Neuronal stem cell (in vitro differentiated cells): ENCODE data around the gene SEMA6B.

Source experiments
- DNase-seq: peaks from one replicate; pipeline ENCODE4 v3.0.0-alpha.2; 2013; ENCODE audit warnings: low spot score
- H2AFZ ChIP-seq: one replicate; pipeline ENCODE4 v1.6.1; 2013; ENCODE audit warnings: mild to moderate bottlenecking, low read length, inconsistent platforms
- H2AK5ac ChIP-seq: 2 replicates; pipeline ENCODE4 v1.6.1; 2013; ENCODE audit warnings: low read depth, mild to moderate bottlenecking, inconsistent platforms, low read length, moderate library complexity, mixed read lengths
- H2BK120ac ChIP-seq: 2 replicates; pipeline ENCODE4 v1.6.1; 2013; ENCODE audit warnings: low read depth, mild to moderate bottlenecking, inconsistent platforms, low read length, moderate library complexity, mixed read lengths
- H2BK12ac ChIP-seq: one replicate; pipeline ENCODE4 v1.6.1; 2013; ENCODE audit warnings: low read length, inconsistent platforms
- H2BK15ac ChIP-seq: 2 replicates; pipeline ENCODE4 v1.6.1; 2013; ENCODE audit warnings: mild to moderate bottlenecking, low read length, inconsistent platforms, mixed read lengths
- H2BK5ac ChIP-seq: one replicate; pipeline ENCODE4 v1.6.1; 2013; ENCODE audit warnings: inconsistent platforms, mild to moderate bottlenecking, low read length, moderate library complexity
- H3K14ac ChIP-seq: one replicate; pipeline ENCODE4 v1.6.1; 2013; ENCODE audit warnings: low read length, inconsistent platforms
- H3K18ac ChIP-seq: 2 replicates; pipeline ENCODE4 v1.6.1; 2013; ENCODE audit warnings: low read length, inconsistent platforms
- H3K23ac ChIP-seq: 2 replicates; pipeline ENCODE4 v1.6.1; 2013; ENCODE audit warnings: low read depth, mild to moderate bottlenecking, mixed read lengths, low read length, inconsistent platforms; ENCODE audit not compliant: poor library complexity
- H3K27ac ChIP-seq: replicated peaks from 3 replicates; pipeline ENCODE4 v1.5.1; 2013; ENCODE audit warnings: low read length, inconsistent platforms
- H3K27me3 ChIP-seq, 3 experiments: 2 replicates each; pipeline ENCODE4 v1.6.1; 2013; ENCODE audit warnings: low read length in 3 of 3, mild to moderate bottlenecking in 2 of 3, inconsistent platforms in 1 of 3, low read depth in 1 of 3, mixed read lengths in 1 of 3, moderate library complexity in 1 of 3; ENCODE audit not compliant: control insufficient read depth in 3 of 3, insufficient read depth in 3 of 3
- H3K36me3 ChIP-seq, 2 donors: replicated peaks in 1 of 2; 2 replicates each; pipeline ENCODE4 v1.6.1; 2013; ENCODE audit warnings: low read length in 2 of 2; ENCODE audit not compliant: control insufficient read depth in 2 of 2, insufficient read depth in 2 of 2
- H3K4ac ChIP-seq: 2 replicates; pipeline ENCODE4 v1.6.1; 2013; ENCODE audit warnings: inconsistent platforms, mild to moderate bottlenecking, low read length, moderate library complexity
- H3K4me1 ChIP-seq, 2 donors: 1 replicate in 1 of 2; 2 replicates in 1 of 2; pipeline ENCODE4 v1.6.1; 2013; ENCODE audit warnings: low read length in 2 of 2, low read depth in 1 of 2; ENCODE audit not compliant: control insufficient read depth in 2 of 2, insufficient read depth in 1 of 2
- H3K4me2 ChIP-seq: one replicate; pipeline ENCODE4 v1.6.1; 2013; ENCODE audit warnings: mild to moderate bottlenecking, low read length, inconsistent platforms; ENCODE audit not compliant: insufficient read depth, poor library complexity, severe bottlenecking
- H3K4me3 ChIP-seq, 2 donors: 2 replicates each; pipeline ENCODE4 v1.5.1; 2013; ENCODE audit warnings: low read length in 2 of 2, mild to moderate bottlenecking in 2 of 2, inconsistent platforms in 1 of 2, moderate library complexity in 1 of 2
- H3K79me1 ChIP-seq: one replicate; pipeline ENCODE4 v1.6.1; 2013; ENCODE audit warnings: low read depth, mild to moderate bottlenecking, inconsistent platforms, low read length, moderate library complexity
- H3K9ac ChIP-seq: one replicate; pipeline ENCODE4 v1.6.1; 2013; ENCODE audit warnings: mild to moderate bottlenecking, low read depth, low read length, inconsistent platforms; ENCODE audit not compliant: poor library complexity
- H3K9me3 ChIP-seq, 2 donors: replicated peaks in 1 of 2; 2 replicates each; pipeline versions ENCODE3 to v1.6.1; 2013; ENCODE audit warnings: low read length in 2 of 2, mild to moderate bottlenecking in 2 of 2, inconsistent platforms in 1 of 2, low read depth in 1 of 2, mixed read lengths in 1 of 2, moderate library complexity in 1 of 2; ENCODE audit not compliant: control insufficient read depth in 2 of 2, insufficient read depth in 1 of 2
- H4K8ac ChIP-seq: one replicate; pipeline ENCODE4 v1.6.1; 2013; ENCODE audit warnings: low read depth, mild to moderate bottlenecking, inconsistent platforms, low read length, moderate library complexity
- H4K91ac ChIP-seq: one replicate; pipeline ENCODE4 v1.6.1; 2013; ENCODE audit warnings: low read length, low read depth, mild to moderate bottlenecking, inconsistent platforms; ENCODE audit not compliant: poor library complexity
- WGBS, 2 donors: extraction: QIAGEN DNeasy Blood & Tissue Kit; methylation state at CpG; one replicate each; pipeline ENCODE4 v1.1.7; 2013; ENCODE audit warnings: missing lambda C conversion rate in 2 of 2, mixed read lengths in 1 of 2; ENCODE audit not compliant: insufficient read length in 2 of 2, insufficient replicate concordance in 1 of 2; ENCODE audit errors: extremely low coverage in 2 of 2; 5-methylcytosine and 5-hydroxymethylcytosine counted together

The SEMA6B gene

GRCh38 chr19:4585556-4585955 lies 26.1 kb upstream of the SEMA6B start:
- H2BK120ac ChIP-seq, result no peak overlapping the region
- no CpG with 5 or more reads among the region's 1 CpG for WGBS, 2 donors
- peaks cover 15 to 18% of the 10 kb centered on the region in 2 donors for H3K4me1 ChIP-seq
- H2BK15ac ChIP-seq, result no peak overlapping the region
- no peak overlapping the region for H2BK12ac ChIP-seq
- no peak overlapping the region for H3K4me2 ChIP-seq
- H3K9me3 ChIP-seq, result no peaks in the 10 kb centered on the region
- H3K14ac ChIP-seq, result no peak overlapping the region
- no peak overlapping the region for H4K8ac ChIP-seq
- peaks cover 1% of the 10 kb centered on the region for H3K79me1 ChIP-seq
- H3K36me3 ChIP-seq, result no peaks in the 10 kb centered on the region
- no peak overlapping the region for H3K18ac ChIP-seq
- H2AK5ac ChIP-seq, result no peak overlapping the region
- no peak overlapping the region for H3K4ac ChIP-seq
- no peak overlapping the region for H2AFZ ChIP-seq
- H3K4me3 ChIP-seq, result no peak overlapping the region
- no peak overlapping the region for H2BK5ac ChIP-seq
- DNase-seq, result no peak
- no peak overlapping the region for H3K23ac ChIP-seq
- H3K27ac ChIP-seq, result no peak overlapping the region
- no peak overlapping the region for H4K91ac ChIP-seq
- H3K27me3 ChIP-seq, result peaks cover 0 to 15% (median 5%) of the 10 kb centered on the region in 3 experiments
- H3K9ac ChIP-seq, result no peak overlapping the region

DNA sequence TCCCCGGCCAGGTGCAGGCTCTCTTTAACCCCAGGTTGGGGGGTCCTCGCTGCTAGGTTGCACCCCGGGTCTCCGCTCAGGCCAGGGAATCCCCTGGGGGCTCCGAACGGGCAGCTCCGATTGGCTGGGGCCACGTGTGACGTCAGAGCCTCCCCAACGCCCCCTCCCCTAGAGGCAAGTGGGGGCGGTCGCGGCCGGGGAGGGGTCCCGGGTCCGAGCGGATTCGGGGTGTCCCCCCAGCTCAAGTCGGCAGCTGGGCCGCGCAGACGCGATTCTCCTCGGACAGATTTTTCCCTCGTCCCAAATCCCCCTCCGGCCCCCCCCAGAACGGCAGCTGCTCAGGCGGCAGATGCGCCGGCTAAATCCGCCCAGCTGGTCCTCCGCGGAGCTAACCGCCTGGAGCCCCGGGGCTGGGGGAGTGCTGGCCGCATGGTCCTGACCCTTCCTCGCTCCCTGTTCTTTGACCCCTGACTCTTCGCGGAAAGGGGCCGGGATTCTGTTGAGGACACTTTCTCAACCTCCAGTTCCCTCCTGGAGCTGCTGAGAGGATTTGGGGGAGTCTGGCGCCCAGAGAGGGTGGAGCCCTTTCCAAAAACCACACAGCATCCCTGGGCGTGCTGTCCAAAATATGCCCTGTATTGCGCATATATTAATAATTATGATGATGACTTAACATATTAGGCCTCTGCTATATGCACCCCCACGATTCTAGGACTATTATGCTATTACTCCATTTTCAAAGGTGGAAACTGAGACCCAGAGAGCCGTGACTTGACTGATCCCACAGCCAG lies 25.4 kb upstream of the SEMA6B start:
- Histone ChIP-seq H2BK5ac (peak overlapping the region; percentile 88), H2BK15ac (peak overlapping the region; percentile 82), H3K4me3 (peak overlapping the region; percentile 47 to 86), H4K91ac (no peak overlapping the region), H3K4me2 (peak overlapping the region; percentile 90), H3K27me3 (peaks cover 0 to 15% (median 5%) of the 10 kb centered on the region in 3 experiments), H2BK120ac (no peak overlapping the region), H3K27ac (no peak overlapping the region), H3K79me1 (peaks cover 1% of the 10 kb centered on the region), H3K18ac (peak overlapping the region; percentile 98), H3K36me3 (no peaks in the 10 kb centered on the region), H2AFZ (peak overlapping the region; percentile 96), H3K23ac (no peak overlapping the region), H2BK12ac (no peak overlapping the region), H3K4me1 (peaks cover 15 to 20% of the 10 kb centered on the region in 2 donors), H3K9me3 (no peaks in the 10 kb centered on the region), H3K14ac (no peak overlapping the region), H3K9ac (peak overlapping the region; percentile 40), H4K8ac (no peak overlapping the region), H2AK5ac (peak overlapping the region; percentile 98), H3K4ac (no peak overlapping the region)
- DNase-seq, result no peak
- WGBS, 2 donors, result no CpG with 5 or more reads among the region's 45 CpGs

DNA sequence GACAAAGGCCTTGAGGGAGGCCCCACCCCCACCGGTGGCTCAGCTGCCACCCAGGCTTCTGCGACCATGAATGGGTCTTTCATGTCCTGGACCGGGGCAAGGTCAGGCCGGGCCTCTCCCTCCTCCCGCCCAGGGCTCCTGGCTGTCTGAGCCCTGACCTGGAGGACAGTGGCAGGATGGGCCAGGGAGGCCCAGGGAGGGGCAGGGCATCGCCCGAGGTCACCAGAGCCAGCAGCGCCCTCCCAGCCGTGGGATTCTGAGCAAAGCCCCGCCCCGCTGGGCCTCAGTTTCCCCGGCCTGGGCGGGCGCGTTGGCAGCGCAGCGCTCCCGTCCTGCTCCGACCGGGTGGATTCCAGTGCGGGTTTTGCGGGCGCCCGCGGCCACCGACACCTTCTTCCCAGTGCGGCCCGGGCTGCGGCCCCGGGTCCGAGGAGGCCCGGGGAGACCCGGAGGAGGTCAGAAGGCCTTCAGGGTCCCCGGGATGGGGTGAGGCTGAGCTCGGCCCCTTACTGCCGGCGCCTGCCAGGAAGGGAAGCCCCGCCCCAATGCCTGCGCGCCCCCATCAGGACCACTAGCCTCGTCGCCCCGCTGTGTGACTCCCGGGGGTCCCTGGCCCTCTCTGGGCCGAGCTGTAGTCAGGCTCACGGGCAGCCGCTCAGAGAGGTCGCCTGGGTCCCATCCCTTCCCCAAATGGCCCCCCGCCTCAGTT lies 24.6 kb upstream of the SEMA6B start:
- H4K8ac ChIP-seq, result no peak overlapping the region
- peak overlapping the region; percentile 90 for H3K4me2 ChIP-seq
- peaks cover 0 to 19% (median 5%) of the 10 kb centered on the region in 3 experiments for H3K27me3 ChIP-seq
- no peak overlapping the region for H3K23ac ChIP-seq
- H2AK5ac ChIP-seq, result peak overlapping the region; percentile 98
- no peak overlapping the region for H4K91ac ChIP-seq
- peak overlapping the region; percentile 96 for H2AFZ ChIP-seq
- H3K4me3 ChIP-seq, result peak overlapping the region; percentile 47 to 86
- H3K4me1 ChIP-seq, result peaks cover 15 to 20% of the 10 kb centered on the region in 2 donors
- peak overlapping the region; percentile 88 for H2BK5ac ChIP-seq
- H2BK12ac ChIP-seq, result peak overlapping the region; percentile 59
- DNase-seq, result peak; percentile 71
- WGBS, 2 donors, result no CpG with 5 or more reads among the region's 49 CpGs
- H3K27ac ChIP-seq, result no peak overlapping the region
- peak overlapping the region; percentile 79 for H3K4ac ChIP-seq
- no peak overlapping the region for H3K14ac ChIP-seq
- no peaks in the 10 kb centered on the region for H3K36me3 ChIP-seq
- H3K9ac ChIP-seq, result no peak overlapping the region
- H3K9me3 ChIP-seq, result no peaks in the 10 kb centered on the region
- H2BK120ac ChIP-seq, result peak overlapping the region; percentile 88
- peak overlapping the region; percentile 82 for H2BK15ac ChIP-seq
- H3K79me1 ChIP-seq, result peaks cover 1% of the 10 kb centered on the region
- H3K18ac ChIP-seq, result peak overlapping the region; percentile 98
